PC-3 (cell line): ENCODE measurements around the gene SYAP1. TPM values are rescaled to one million over a fixed set of nuclear protein-coding genes. Genes with fewer than 3 reads are reported as not detected.

Experiments
- ATAC-seq: fragments of 200-7000 bp; cut with Tn5 transposase; 2 replicates; pipeline ENCODE4 v1.9.1; 2020; ENCODE audit warnings: mild to moderate bottlenecking, moderate library complexity
- BruUV-seq: library from RNA; stranded (reverse); fragments of 400-500 nt; replicated peaks from 2 replicates; lab custom pipeline; 2021; lab: Mats Ljungman, UMichigan
- CTCF ChIA-PET: fragments of 300-600 bp; sonication (Branson Sonifier 250); formaldehyde crosslinking; loops from one replicate; lab custom pipeline; 2022; ENCODE audit warnings: antibody characterized with exemption; lab: Charles Lee
- POLR2A ChIA-PET: fragments of 300-600 bp; sonication (Branson Sonifier 250); formaldehyde crosslinking; loops from one replicate; lab custom pipeline; 2022; ENCODE audit warnings: antibody characterized with exemption; ENCODE audit not compliant: unreplicated experiment; lab: Charles Lee
- DNase-seq: peaks from one replicate; pipeline ENCODE4 v3.0.0-alpha.2; 2015
- H2AFZ ChIP-seq: fragments of 300-600 bp; sonication (generic); 2 replicates; pipeline ENCODE4 v1.6.0; 2016; ENCODE audit warnings: antibody characterized with exemption, low read length
- H3F3A ChIP-seq: fragments of 300-600 bp; sonication (generic); one replicate; pipeline ENCODE4 v1.6.0; 2017; ENCODE audit warnings: antibody characterized with exemption, low read length, control low read depth, mild to moderate bottlenecking; ENCODE audit not compliant: unreplicated experiment
- H3K27ac ChIP-seq: fragments of 300-600 bp; sonication (generic); 2 replicates; pipeline ENCODE4 v1.5.1; 2016; ENCODE audit warnings: mild to moderate bottlenecking, low read length
- H3K27me3 ChIP-seq: fragments of 300-600 bp; sonication (generic); 2 replicates; pipeline ENCODE4 v1.6.1; 2016; ENCODE audit warnings: low read length, mixed read lengths
- H3K36me3 ChIP-seq: fragments of 300-600 bp; sonication (generic); 2 replicates; pipeline ENCODE4 v1.6.1; 2016; ENCODE audit warnings: low read depth, mixed run types, low read length, mixed read lengths
- H3K4me1 ChIP-seq: fragments of 300-600 bp; sonication (generic); 2 replicates; pipeline ENCODE4 v1.5.1; 2016; ENCODE audit warnings: low read length; ENCODE audit not compliant: insufficient read depth
- H3K4me2 ChIP-seq: fragments of 300-600 bp; sonication (generic); 2 replicates; pipeline ENCODE4 v1.6.0; 2016; ENCODE audit warnings: low read length
- H3K4me3 ChIP-seq: fragments of 300-600 bp; sonication (generic); 2 replicates; pipeline ENCODE4 v1.5.1; 2016; ENCODE audit warnings: mild to moderate bottlenecking, low read length, mixed read lengths
- H3K79me2 ChIP-seq: fragments of 300-600 bp; sonication (generic); 2 replicates; pipeline ENCODE4 v1.6.1; 2017; ENCODE audit warnings: low read length, mixed read lengths
- H3K9ac ChIP-seq: fragments of 300-600 bp; sonication (generic); 2 replicates; pipeline ENCODE4 v1.6.0; 2016; ENCODE audit warnings: mild to moderate bottlenecking, low read length
- H3K9me2 ChIP-seq: fragments of 300-600 bp; sonication (generic); replicated peaks from 2 replicates; pipeline ENCODE4 v1.6.1; 2016; ENCODE audit warnings: mixed run types, low read length, mixed read lengths
- H3K9me3 ChIP-seq: fragments of 300-600 bp; sonication (generic); 2 replicates; pipeline ENCODE4 v1.6.1; 2016; ENCODE audit warnings: low read length, mixed read lengths
- H4K20me1 ChIP-seq: fragments of 300-600 bp; sonication (generic); 2 replicates; pipeline ENCODE4 v1.6.1; 2016; ENCODE audit warnings: low read length, mixed read lengths
- EZH2 ChIP-seq: fragments of 300-600 bp; sonication (generic); IDR thresholded peaks from one replicate; pipeline ENCODE4 v1.6.1; 2017; ENCODE audit warnings: antibody characterized with exemption, mild to moderate bottlenecking, low read length; ENCODE audit not compliant: unreplicated experiment
- EZH2phosphoT487 ChIP-seq: fragments of 300-600 bp; sonication (generic); IDR thresholded peaks from 2 replicates; pipeline ENCODE4 v1.6.1; 2018; ENCODE audit warnings: mild to moderate bottlenecking, antibody characterized with exemption, low read length, borderline replicate concordance
- intact Hi-C: fragments of 100-400 bp; cut with micrococcal nuclease; formaldehyde crosslinking; loops from 2 replicates; pipeline ENCODE4 v1.9.0; 2023
- total RNA-seq: library from RNA; depleted of rRNA; stranded (reverse); fragments of >200 nt; gene quantifications from 2 replicates; pipeline ENCODE4 v1.2.3, GENCODE V29; 2014
- TF ChIP-seq, protein P1 (sequence below): fragments of 300-600 bp; sonication (generic); conservative IDR thresholded peaks from 2 replicates; pipeline ENCODE4 v1.5.1; 2017; ENCODE audit warnings: antibody characterized with exemption, low read depth, mild to moderate bottlenecking, low read length

The SYAP1 gene
- total RNA-seq, 1 experiment from 2014 or later, result 51.9 TPM

DNA sequence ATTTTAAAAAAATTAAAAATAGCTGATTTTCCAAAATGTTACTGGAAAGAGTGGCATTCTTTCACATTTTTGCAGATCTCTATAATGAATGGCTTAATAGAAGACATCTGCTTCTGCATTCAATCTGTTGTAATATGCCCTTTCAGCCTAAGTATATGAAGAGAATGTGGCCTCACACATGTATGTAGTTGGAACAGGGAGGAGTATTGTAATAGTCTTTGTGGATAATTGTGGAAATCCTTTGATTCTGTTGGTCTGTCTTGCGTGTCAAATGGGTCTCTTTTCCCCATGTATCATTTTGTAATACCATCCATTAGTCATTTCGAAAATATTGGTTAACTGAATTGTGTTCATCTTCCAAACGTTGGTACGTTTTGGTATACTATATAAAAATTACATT, 78.4 kb downstream of the SYAP1 start:
- ATAC-seq (no peak), DNase-seq (no peak)
- no peaks in the 10 kb centered on the region for H3K27me3 ChIP-seq
- peaks cover 13% of the 10 kb centered on the region for H3K36me3 ChIP-seq
- H3F3A ChIP-seq, result no peaks in the 10 kb centered on the region
- H3K79me2 ChIP-seq, result peaks cover 71% of the 10 kb centered on the region
- no peak overlapping the region for H3K27ac ChIP-seq
- H3K9me2 ChIP-seq, result no peaks in the 10 kb centered on the region
- intact Hi-C loops, result no loop called here
- H3K9me3 ChIP-seq, result no peaks in the 10 kb centered on the region
- no peaks in the 10 kb centered on the region for H3K4me1 ChIP-seq
- H4K20me1 ChIP-seq, result no peaks in the 10 kb centered on the region
- BruUV-seq, result no TSS peak
- CTCF ChIA-PET, result no interaction called here
- H3K9ac ChIP-seq, result no peak overlapping the region
- H3K4me2 ChIP-seq, result no peak overlapping the region
- H3K4me3 ChIP-seq, result no peak overlapping the region
- TF ChIP-seq, protein P1, sequence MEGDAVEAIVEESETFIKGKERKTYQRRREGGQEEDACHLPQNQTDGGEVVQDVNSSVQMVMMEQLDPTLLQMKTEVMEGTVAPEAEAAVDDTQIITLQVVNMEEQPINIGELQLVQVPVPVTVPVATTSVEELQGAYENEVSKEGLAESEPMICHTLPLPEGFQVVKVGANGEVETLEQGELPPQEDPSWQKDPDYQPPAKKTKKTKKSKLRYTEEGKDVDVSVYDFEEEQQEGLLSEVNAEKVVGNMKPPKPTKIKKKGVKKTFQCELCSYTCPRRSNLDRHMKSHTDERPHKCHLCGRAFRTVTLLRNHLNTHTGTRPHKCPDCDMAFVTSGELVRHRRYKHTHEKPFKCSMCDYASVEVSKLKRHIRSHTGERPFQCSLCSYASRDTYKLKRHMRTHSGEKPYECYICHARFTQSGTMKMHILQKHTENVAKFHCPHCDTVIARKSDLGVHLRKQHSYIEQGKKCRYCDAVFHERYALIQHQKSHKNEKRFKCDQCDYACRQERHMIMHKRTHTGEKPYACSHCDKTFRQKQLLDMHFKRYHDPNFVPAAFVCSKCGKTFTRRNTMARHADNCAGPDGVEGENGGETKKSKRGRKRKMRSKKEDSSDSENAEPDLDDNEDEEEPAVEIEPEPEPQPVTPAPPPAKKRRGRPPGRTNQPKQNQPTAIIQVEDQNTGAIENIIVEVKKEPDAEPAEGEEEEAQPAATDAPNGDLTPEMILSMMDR, result no peak
- TF ChIP-seq EZH2phosphoT487, result no peak
- TF ChIP-seq EZH2, result no peak
- no peak overlapping the region for H2AFZ ChIP-seq
- POLR2A ChIA-PET, result interaction anchor here (0.6 kb wide), 1 partner anchor 9 kb away, joined by 4 read pairs; no protein-coding TSS in a partner anchor

DNA sequence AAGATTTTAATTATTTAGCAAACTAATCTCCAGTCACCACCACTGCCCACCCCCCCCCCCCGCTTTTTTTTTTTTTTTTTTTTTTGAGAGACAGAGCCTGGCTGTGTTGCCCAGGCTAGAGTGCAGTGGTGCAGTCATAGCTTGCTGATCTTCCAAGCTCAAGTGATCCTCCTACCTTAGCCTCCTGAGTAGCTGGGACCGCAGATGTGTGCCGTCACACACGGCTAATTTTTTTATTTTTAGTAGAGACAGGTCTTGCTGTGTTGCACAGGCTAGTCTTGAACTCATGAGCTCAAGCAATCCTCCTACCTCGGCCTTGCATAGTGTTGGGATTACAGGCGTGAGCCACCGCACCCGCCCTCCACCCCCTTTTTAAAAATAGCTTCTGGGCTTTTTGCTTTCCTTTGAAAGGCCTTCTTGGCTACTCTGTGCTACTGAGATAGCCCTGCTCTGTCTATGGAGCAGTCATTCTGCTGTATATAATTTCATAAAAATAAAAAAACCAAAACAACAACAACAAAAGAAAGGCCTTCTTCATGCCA, 85.6 kb downstream of the SYAP1 start:
- Histone ChIP-seq H3K4me3 (no peak overlapping the region), H2AFZ (no peak overlapping the region), H3K9ac (no peak overlapping the region), H3K36me3 (peaks cover 8% of the 10 kb centered on the region), H3K9me2 (no peaks in the 10 kb centered on the region), H3K27me3 (no peaks in the 10 kb centered on the region), H3K79me2 (peaks cover 82% of the 10 kb centered on the region), H3K4me1 (peaks cover 10% of the 10 kb centered on the region), H3K27ac (no peak overlapping the region), H4K20me1 (peaks cover 23% of the 10 kb centered on the region; the same call in 1 of the 2 replicates), H3F3A (no peaks in the 10 kb centered on the region), H3K4me2 (no peak overlapping the region), H3K9me3 (no peaks in the 10 kb centered on the region)
- ChIA-PET CTCF (no interaction called here), POLR2A (no interaction called here)
- TF ChIP-seq EZH2phosphoT487, result no peak
- ATAC-seq (no peak), DNase-seq (no peak)
- no TSS peak for BruUV-seq
- intact Hi-C loops, result no loop called here

DNA sequence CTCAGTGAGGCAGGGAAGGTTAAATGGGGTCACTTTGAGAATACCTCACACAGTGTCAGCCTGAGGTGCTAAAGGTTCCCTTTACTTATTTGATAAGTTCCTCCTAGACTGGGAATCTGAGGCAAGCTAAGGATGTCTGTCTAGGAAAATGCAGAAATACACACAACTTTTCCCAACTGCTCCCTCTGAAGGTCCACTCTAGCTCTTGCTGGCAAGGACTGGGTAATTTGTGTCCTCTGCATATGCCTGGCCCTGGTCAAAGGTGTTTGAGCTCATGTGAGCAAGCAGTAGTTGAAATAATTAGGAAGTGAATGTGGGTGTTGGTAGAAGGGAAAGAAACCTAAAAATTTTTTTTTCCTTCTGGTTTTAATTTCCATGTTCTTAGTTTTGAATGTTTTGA, 88.1 kb downstream of the SYAP1 start:
- no peaks in the 10 kb centered on the region for H3K9me2 ChIP-seq
- no peak overlapping the region for H3K27ac ChIP-seq
- no TSS peak for BruUV-seq
- ChIA-PET CTCF (no interaction called here), POLR2A (no interaction called here)
- H3K4me2 ChIP-seq, result peak overlapping the region; percentile 27
- H4K20me1 ChIP-seq, result peaks cover 23% of the 10 kb centered on the region; the same call in 1 of the 2 replicates
- peaks cover 9% of the 10 kb centered on the region for H3K36me3 ChIP-seq
- intact Hi-C loops, result no loop called here
- H3K4me3 ChIP-seq, result no peak overlapping the region
- peaks cover 83% of the 10 kb centered on the region for H3K79me2 ChIP-seq
- peak; percentile 18; the same call in 1 of the 2 replicates for ATAC-seq
- H3K27me3 ChIP-seq, result no peaks in the 10 kb centered on the region
- H3K4me1 ChIP-seq, result peaks cover 10% of the 10 kb centered on the region
- H2AFZ ChIP-seq, result no peak overlapping the region
- no peaks in the 10 kb centered on the region for H3K9me3 ChIP-seq
- no peak for TF ChIP-seq EZH2
- TF ChIP-seq EZH2phosphoT487, result no peak
- TF ChIP-seq, protein P1, result no peak
- H3F3A ChIP-seq, result no peaks in the 10 kb centered on the region
- H3K9ac ChIP-seq, result no peak overlapping the region
- no peak for DNase-seq
